ENCODE measurements around the gene TCP11.
A peak's percentile ranks its signal among the peaks of the same experiment; 100 is the strongest.

The TCP11 gene

GRCh38 chr6:35140639-35141006 is 516 bp downstream of the TCP11 start:
- no peak for ATAC-seq
- TF ChIP-seq ZNF70 (CRISPR knock-in tag; IDR thresholded peaks at IDR 0.05), result no peak
- no peak for TF ChIP-seq RARB (CRISPR knock-in tag; IDR thresholded peaks at IDR 0.05)
- no peak for TF ChIP-seq ZNF565 (CRISPR knock-in tag; conservative IDR thresholded peaks at IDR 0.05; ENCODE audit: low read depth)
- TF ChIP-seq GLIS3 (CRISPR knock-in tag; IDR thresholded peaks at IDR 0.05), result no peak
- TF ChIP-seq SNAI2 (CRISPR knock-in tag; IDR thresholded peaks at IDR 0.05), result no peak
- TF ChIP-seq ISL1 (CRISPR knock-in tag; IDR thresholded peaks at IDR 0.05), result no peak
- TF ChIP-seq TCF4 (CRISPR knock-in tag; IDR thresholded peaks at IDR 0.05; ENCODE audit: borderline replicate concordance), result no peak
- no peak for TF ChIP-seq PPARA (CRISPR knock-in tag; IDR thresholded peaks at IDR 0.05; ENCODE audit: borderline replicate concordance)
- TF ChIP-seq TOX (CRISPR knock-in tag; IDR thresholded peaks at IDR 0.05; ENCODE audit: borderline replicate concordance), result no peak
- TF ChIP-seq PATZ1 (CRISPR knock-in tag; IDR thresholded peaks at IDR 0.05; ENCODE audit: borderline replicate concordance), result no peak
- TF ChIP-seq, protein P1, sequence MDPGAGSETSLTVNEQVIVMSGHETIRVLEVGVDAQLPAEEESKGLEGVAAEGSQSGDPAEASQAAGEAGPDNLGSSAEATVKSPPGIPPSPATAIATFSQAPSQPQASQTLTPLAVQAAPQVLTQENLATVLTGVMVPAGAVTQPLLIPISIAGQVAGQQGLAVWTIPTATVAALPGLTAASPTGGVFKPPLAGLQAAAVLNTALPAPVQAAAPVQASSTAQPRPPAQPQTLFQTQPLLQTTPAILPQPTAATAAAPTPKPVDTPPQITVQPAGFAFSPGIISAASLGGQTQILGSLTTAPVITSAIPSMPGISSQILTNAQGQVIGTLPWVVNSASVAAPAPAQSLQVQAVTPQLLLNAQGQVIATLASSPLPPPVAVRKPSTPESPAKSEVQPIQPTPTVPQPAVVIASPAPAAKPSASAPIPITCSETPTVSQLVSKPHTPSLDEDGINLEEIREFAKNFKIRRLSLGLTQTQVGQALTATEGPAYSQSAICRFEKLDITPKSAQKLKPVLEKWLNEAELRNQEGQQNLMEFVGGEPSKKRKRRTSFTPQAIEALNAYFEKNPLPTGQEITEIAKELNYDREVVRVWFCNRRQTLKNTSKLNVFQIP (CRISPR knock-in tag; IDR thresholded peaks at IDR 0.05; ENCODE audit: borderline replicate concordance, low read depth), result no peak
- no peak for TF ChIP-seq ESRRG (CRISPR knock-in tag; IDR thresholded peaks at IDR 0.05)
- TF ChIP-seq ARNTL (CRISPR knock-in tag; IDR thresholded peaks at IDR 0.05; ENCODE audit: borderline replicate concordance, low read depth), result no peak
- no peak for TF ChIP-seq CREB5 (CRISPR knock-in tag; IDR thresholded peaks at IDR 0.05; ENCODE audit: low read depth)
- TF ChIP-seq, protein P2, sequence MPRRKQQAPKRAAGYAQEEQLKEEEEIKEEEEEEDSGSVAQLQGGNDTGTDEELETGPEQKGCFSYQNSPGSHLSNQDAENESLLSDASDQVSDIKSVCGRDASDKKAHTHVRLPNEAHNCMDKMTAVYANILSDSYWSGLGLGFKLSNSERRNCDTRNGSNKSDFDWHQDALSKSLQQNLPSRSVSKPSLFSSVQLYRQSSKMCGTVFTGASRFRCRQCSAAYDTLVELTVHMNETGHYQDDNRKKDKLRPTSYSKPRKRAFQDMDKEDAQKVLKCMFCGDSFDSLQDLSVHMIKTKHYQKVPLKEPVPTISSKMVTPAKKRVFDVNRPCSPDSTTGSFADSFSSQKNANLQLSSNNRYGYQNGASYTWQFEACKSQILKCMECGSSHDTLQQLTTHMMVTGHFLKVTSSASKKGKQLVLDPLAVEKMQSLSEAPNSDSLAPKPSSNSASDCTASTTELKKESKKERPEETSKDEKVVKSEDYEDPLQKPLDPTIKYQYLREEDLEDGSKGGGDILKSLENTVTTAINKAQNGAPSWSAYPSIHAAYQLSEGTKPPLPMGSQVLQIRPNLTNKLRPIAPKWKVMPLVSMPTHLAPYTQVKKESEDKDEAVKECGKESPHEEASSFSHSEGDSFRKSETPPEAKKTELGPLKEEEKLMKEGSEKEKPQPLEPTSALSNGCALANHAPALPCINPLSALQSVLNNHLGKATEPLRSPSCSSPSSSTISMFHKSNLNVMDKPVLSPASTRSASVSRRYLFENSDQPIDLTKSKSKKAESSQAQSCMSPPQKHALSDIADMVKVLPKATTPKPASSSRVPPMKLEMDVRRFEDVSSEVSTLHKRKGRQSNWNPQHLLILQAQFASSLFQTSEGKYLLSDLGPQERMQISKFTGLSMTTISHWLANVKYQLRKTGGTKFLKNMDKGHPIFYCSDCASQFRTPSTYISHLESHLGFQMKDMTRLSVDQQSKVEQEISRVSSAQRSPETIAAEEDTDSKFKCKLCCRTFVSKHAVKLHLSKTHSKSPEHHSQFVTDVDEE (CRISPR knock-in tag; IDR thresholded peaks at IDR 0.05), result no peak
- no peak for TF ChIP-seq ZC3H10 (CRISPR knock-in tag; IDR thresholded peaks at IDR 0.05)
- no peak for TF ChIP-seq CSDC2 (CRISPR knock-in tag; IDR thresholded peaks at IDR 0.05)

- peak; percentile 78 for ATAC-seq
- TF ChIP-seq PATZ1 (CRISPR knock-in tag; IDR thresholded peaks at IDR 0.05; ENCODE audit: borderline replicate concordance) (no peak), SNAI2 (CRISPR knock-in tag; IDR thresholded peaks at IDR 0.05) (no peak), ZFP3 (CRISPR knock-in tag; IDR thresholded peaks at IDR 0.05) (no peak), ARNTL (CRISPR knock-in tag; IDR thresholded peaks at IDR 0.05; ENCODE audit: borderline replicate concordance, low read depth) (no peak), OSR1 (CRISPR knock-in tag; IDR thresholded peaks at IDR 0.05) (no peak), ZNF8 (CRISPR knock-in tag; IDR thresholded peaks at IDR 0.05) (no peak), ISL1 (CRISPR knock-in tag; IDR thresholded peaks at IDR 0.05) (no peak), CSRNP3 (CRISPR knock-in tag; IDR thresholded peaks at IDR 0.05) (no peak), PPARA (CRISPR knock-in tag; IDR thresholded peaks at IDR 0.05; ENCODE audit: borderline replicate concordance) (no peak)
Observed at GRCh38 chr6:35139924-35140638, 1.1 kb downstream of the TCP11 start.
